Endometrium (tissue), 2 donors: Measurements from ENCODE around the gene PEAR1.

Source experiments
- FAIRE-seq: peaks from 2 replicates; lab custom pipeline; 2012; peaks lifted over from hg19 to GRCh38; lab: Jason Lieb, UNC
- donor health status: control.
- donor health status: control.

Gene PEAR1

GRCh38 chr1:156893048-156893953, at the start of gene PEAR1:
TSS of gene PEAR1 (plus strand) at chr1:156893718. CDS start at chr1:156903927, 10,209 bp downstream.
- no peak for FAIRE-seq

- FAIRE-seq = no peak
Measured at GRCh38 chr1:156844102-156844501, 49.4 kb upstream of the PEAR1 start.

GRCh38 chr1:156844638-156845037, 48.9 kb upstream of the PEAR1 start:
- no peak for FAIRE-seq

- FAIRE-seq = no peak
Measured at GRCh38 chr1:156845055-156845952, 48.2 kb upstream of the PEAR1 start.

- no peak for FAIRE-seq
Measured at GRCh38 chr1:156845953-156846545, 47.5 kb upstream of the PEAR1 start.

GRCh38 chr1:156846643-156847042, 46.9 kb upstream of the PEAR1 start:
- no peak for FAIRE-seq

- FAIRE-seq = no peak
Measured at GRCh38 chr1:156847591-156848460, 45.7 kb upstream of the PEAR1 start.

GRCh38 chr1:156848461-156849150, 44.9 kb upstream of the PEAR1 start:
- no peak for FAIRE-seq

GRCh38 chr1:156849151-156849496, 44.4 kb upstream of the PEAR1 start:
- no peak for FAIRE-seq

- no peak for FAIRE-seq
Measured at GRCh38 chr1:156851779-156852417, 41.6 kb upstream of the PEAR1 start.

GRCh38 chr1:156852418-156852874, 41.1 kb upstream of the PEAR1 start:
- no peak for FAIRE-seq

- no peak for FAIRE-seq
Measured at GRCh38 chr1:156853761-156854160, 39.8 kb upstream of the PEAR1 start.

- no peak for FAIRE-seq
Measured at GRCh38 chr1:156854634-156855033, 38.9 kb upstream of the PEAR1 start.

- no peak for FAIRE-seq
Measured at GRCh38 chr1:156856282-156856785, 37.2 kb upstream of the PEAR1 start.

GRCh38 chr1:156857532-156857931, 36.0 kb upstream of the PEAR1 start:
- FAIRE-seq = no peak

GRCh38 chr1:156858555-156858956, 35.0 kb upstream of the PEAR1 start:
- FAIRE-seq = no peak

- FAIRE-seq = no peak
Measured at GRCh38 chr1:156858959-156859522, 34.5 kb upstream of the PEAR1 start, which contains the start of gene INSRR. TSS of gene INSRR (minus strand) at chr1:156859117. CDS start at chr1:156858621, 496 bp downstream.

- no peak for FAIRE-seq
Measured at GRCh38 chr1:156859523-156860112, 33.9 kb upstream of the PEAR1 start.

- no peak for FAIRE-seq
Measured at GRCh38 chr1:156860113-156860627, 33.3 kb upstream of the PEAR1 start.
